Gastrocnemius medialis (tissue), 4 donors: ENCODE data around the gene GABBR1. TPM values are rescaled to one million over a fixed set of nuclear protein-coding genes. Genes with fewer than 3 reads are reported as not detected.

Source experiments
- ATAC-seq, 2 donors: fragments of 150-250 bp; one replicate each; pipeline ENCODE4 v1.9.1; 2016
- DNase-seq, 2 donors: peaks; one replicate each; pipeline ENCODE4 v3.0.0-alpha.2; 2019
- H3K27ac ChIP-seq, 4 donors: fragments of 200-600 bp; sonication (generic); 1 replicate in 1 of 4; 2 replicates in 3 of 4; pipeline ENCODE4 v1.5.1; 2016 to 2018; ENCODE audit warnings: mild to moderate bottlenecking in 2 of 4, moderate library complexity in 1 of 4
- H3K27me3 ChIP-seq, 3 donors: fragments of 200-600 bp; sonication (generic) in 2 of 3; 1 replicate in 1 of 3; 2 replicates in 2 of 3; pipeline versions ENCODE4 v1.5.1 to v1.6.0; 2016 to 2019; ENCODE audit warnings: mild to moderate bottlenecking in 1 of 3, moderate library complexity in 1 of 3
- H3K36me3 ChIP-seq, 2 donors: fragments of 200-600 bp; sonication (generic) in 1 of 2; one replicate each; pipeline ENCODE4 v1.5.1; 2017 to 2018
- H3K4me1 ChIP-seq, 2 donors: fragments of 200-600 bp; sonication (generic) in 1 of 2; one replicate each; pipeline ENCODE4 v1.5.1; 2016 to 2017; ENCODE audit warnings: mild to moderate bottlenecking in 2 of 2
- H3K4me3 ChIP-seq, 4 donors: fragments of 200-600 bp; sonication (generic) in 3 of 4; 1 replicate in 1 of 4; 2 replicates in 3 of 4; pipeline ENCODE4 v1.5.1; 2016 to 2019; ENCODE audit warnings: mild to moderate bottlenecking in 2 of 4
- H3K9me3 ChIP-seq, 3 donors: fragments of 200-600 bp; sonication (generic) in 2 of 3; 1 replicate in 1 of 3; 2 replicates in 2 of 3; pipeline ENCODE4 v1.5.1; 2016 to 2019
- POLR2A ChIP-seq, 2 donors: fragments of 450-650 bp; IDR thresholded peaks; one replicate each; pipeline ENCODE4 v1.6.1; 2017; ENCODE audit warnings: antibody characterized with exemption in 2 of 2, mild to moderate bottlenecking in 2 of 2, moderate library complexity in 2 of 2
- in situ Hi-C, 4 donors: fragments of 200-750 bp; cut with MboI; loops; one replicate each; pipeline versions ENCODE4 v1.15.0 to v1.8.0; 2017; ENCODE audit warnings: low sequenced_read_pairs in 4 of 4
- intact Hi-C: fragments of 100-400 bp; cut with DNase I; formaldehyde crosslinking; loops from one replicate; pipeline ENCODE4 v1.15.1; 2023; ENCODE audit warnings: low total_unique reads
- total RNA-seq, 4 donors: library from RNA; depleted of rRNA; stranded (reverse); fragments of >200 nt; gene quantifications; one replicate each; pipeline versions ENCODE4 v1.1.0 to v1.2.3, GENCODE V29; 2016
- TF ChIP-seq, protein P1 (sequence below), 5 experiments: fragments of 450-650 bp in 3 of 5; fragments of 200-600 bp in 2 of 5; sonication (generic) in 2 of 5; IDR thresholded peaks in 4 of 5; conservative IDR thresholded peaks in 1 of 5; 1 replicate in 4 of 5; 2 replicates in 1 of 5; pipeline ENCODE4 v1.5.1; 2016 to 2019; ENCODE audit warnings: antibody characterized with exemption in 5 of 5, mild to moderate bottlenecking in 3 of 5, moderate library complexity in 3 of 5

GABBR1 gene
- total RNA-seq, 4 donors from 2014 or later: 1.0 to 3.8 (median 3.1) TPM

DNA sequence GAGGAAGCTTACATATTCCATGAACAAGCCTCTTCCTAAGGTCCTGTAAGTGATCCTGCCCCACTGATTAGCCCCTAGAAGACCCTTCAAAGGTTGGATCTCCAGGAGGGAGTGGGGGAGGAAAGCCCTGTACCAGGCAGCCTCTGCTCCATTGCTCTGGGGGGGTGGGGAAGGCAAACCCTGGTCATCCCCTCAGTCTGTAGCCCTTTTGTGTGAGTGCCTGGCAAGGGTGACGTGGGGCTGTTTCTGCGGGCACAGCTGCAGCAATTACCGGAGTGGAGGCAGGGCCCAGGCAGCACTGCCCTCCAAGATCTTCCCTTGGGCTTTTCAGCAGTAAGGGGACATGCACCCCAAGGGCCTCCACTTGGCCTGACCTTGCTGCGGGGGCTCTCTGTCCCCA, 23.8 kb upstream of the GABBR1 start, which contains the start of gene MOG:
TSS of gene MOG (plus strand) at position 295 of the 400 bp plus-strand sequence. CDS start 118 bp downstream, outside the sequence.
- intact Hi-C loops: no loop called here
- ATAC-seq (no peak), DNase-seq (no peak)
- Histone ChIP-seq H3K9me3 (no peaks in the 10 kb centered on the region), H3K4me3 (no peak within 1 kb of the TSS), H3K27me3 (peaks cover 0 to 11% (median 1%) of the 10 kb centered on the region in 3 donors), H3K36me3 (no peaks in the 10 kb centered on the region), H3K4me1 (no peaks in the 10 kb centered on the region), H3K27ac (no peak within 1 kb of the TSS)
- in situ Hi-C loops: no loop called here
- no peak for TF ChIP-seq POLR2A (IDR thresholded peaks at IDR 0.05)
- TF ChIP-seq, protein P1, sequence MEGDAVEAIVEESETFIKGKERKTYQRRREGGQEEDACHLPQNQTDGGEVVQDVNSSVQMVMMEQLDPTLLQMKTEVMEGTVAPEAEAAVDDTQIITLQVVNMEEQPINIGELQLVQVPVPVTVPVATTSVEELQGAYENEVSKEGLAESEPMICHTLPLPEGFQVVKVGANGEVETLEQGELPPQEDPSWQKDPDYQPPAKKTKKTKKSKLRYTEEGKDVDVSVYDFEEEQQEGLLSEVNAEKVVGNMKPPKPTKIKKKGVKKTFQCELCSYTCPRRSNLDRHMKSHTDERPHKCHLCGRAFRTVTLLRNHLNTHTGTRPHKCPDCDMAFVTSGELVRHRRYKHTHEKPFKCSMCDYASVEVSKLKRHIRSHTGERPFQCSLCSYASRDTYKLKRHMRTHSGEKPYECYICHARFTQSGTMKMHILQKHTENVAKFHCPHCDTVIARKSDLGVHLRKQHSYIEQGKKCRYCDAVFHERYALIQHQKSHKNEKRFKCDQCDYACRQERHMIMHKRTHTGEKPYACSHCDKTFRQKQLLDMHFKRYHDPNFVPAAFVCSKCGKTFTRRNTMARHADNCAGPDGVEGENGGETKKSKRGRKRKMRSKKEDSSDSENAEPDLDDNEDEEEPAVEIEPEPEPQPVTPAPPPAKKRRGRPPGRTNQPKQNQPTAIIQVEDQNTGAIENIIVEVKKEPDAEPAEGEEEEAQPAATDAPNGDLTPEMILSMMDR (IDR thresholded peaks at IDR 0.05 in 4 of 5, conservative IDR thresholded peaks at IDR 0.05 in 1 of 5): no peak

DNA sequence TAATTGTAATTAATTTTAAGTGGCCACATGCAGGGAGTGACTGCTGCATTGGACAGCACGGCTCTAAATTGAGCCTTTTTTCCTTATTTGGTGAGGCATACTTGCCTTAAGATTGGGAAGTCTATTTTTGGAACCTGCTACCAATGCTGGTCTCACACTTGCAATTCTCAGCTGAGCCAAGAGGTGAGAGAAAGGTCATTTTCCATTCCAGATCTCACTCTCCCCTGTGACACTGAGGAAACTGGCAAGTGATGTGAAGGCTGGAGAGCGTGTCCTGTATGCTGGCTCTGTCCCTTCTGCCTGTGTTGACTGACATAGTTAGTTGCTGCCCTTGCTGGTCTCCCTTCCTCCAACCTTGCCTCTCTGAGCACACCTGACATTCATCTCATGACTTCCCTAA, 23.2 kb upstream of the GABBR1 start:
- intact Hi-C loops: no loop called here

DNA sequence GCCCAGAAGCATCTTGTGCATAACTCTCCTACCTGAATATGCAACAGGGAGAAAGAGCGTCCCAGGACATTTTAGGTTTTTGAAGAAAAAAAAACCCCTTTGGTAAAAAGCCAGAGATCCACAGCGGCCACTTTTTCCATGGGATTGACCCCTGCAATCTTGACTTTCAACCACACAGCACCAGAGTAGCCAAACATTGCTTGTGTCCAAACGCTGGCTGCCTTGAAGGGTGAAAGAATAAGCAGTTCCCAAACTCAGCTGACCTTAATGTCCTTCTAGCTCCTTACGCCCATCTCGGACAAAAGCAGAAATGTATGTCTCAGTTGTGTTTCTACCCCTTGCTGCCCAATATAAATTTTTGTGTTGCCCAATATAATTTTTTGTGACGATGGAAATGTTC, 22.7 kb upstream of the GABBR1 start:
- H3K4me1 ChIP-seq: no peaks in the 10 kb centered on the region
- TF ChIP-seq, protein P1 (IDR thresholded peaks at IDR 0.05 in 4 of 5, conservative IDR thresholded peaks at IDR 0.05 in 1 of 5): no peak
- TF ChIP-seq POLR2A (IDR thresholded peaks at IDR 0.05): no peak
- in situ Hi-C loops (no loop called here), intact Hi-C loops (no loop called here)
- H3K36me3 ChIP-seq: no peaks in the 10 kb centered on the region
- H3K27me3 ChIP-seq: no peaks in the 10 kb centered on the region
- H3K9me3 ChIP-seq: no peaks in the 10 kb centered on the region
- ATAC-seq (no peak), DNase-seq (no peak)
- H3K27ac ChIP-seq: no peak overlapping the region
- H3K4me3 ChIP-seq: no peak overlapping the region

More for the DNA sequence above, 23.2 kb upstream of the GABBR1 start:
- no peaks in the 10 kb centered on the region for H3K9me3 ChIP-seq
- peaks cover 0 to 5% (median 0%) of the 10 kb centered on the region in 3 donors for H3K27me3 ChIP-seq
- no peaks in the 10 kb centered on the region for H3K4me1 ChIP-seq
- no peaks in the 10 kb centered on the region for H3K36me3 ChIP-seq
- TF ChIP-seq, protein P1 (IDR thresholded peaks at IDR 0.05 in 4 of 5, conservative IDR thresholded peaks at IDR 0.05 in 1 of 5): no peak
- no peak for TF ChIP-seq POLR2A (IDR thresholded peaks at IDR 0.05)
- no peak overlapping the region for H3K4me3 ChIP-seq
- DNase-seq (no peak), ATAC-seq (no peak)
- in situ Hi-C loops: no loop called here
- H3K27ac ChIP-seq: no peak overlapping the region

DNA sequence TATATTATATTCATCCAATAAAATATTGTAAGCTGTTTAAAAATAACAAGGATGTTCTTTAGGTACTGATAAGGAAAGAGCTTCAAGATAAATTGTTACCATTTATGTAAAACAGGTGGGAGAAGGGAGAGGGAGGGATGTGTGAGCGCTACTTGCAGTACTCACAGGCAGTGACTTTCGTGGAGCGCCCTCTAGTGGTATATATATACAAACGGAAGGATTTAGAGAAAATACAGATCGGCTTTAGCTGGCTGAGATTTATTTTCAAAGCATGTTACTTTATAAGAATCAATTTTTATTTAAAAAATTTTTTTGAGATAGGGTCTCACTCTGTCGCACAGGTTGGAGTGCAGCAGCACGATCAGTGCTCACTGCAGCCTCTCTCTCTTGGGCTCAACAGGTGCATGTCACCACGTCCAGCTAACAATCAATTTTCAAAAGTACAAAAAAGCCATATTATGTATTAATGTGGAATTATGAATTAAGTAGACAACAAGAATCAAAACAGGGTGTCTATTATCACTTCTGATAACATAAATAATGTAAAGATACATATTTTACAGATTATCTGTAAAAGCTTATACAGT, 20.6 kb upstream of the GABBR1 start:
- intact Hi-C loops (no loop called here), in situ Hi-C loops (no loop called here)
- no peaks in the 10 kb centered on the region for H3K27me3 ChIP-seq
- H3K36me3 ChIP-seq: no peaks in the 10 kb centered on the region
- H3K9me3 ChIP-seq: no peaks in the 10 kb centered on the region
- H3K4me1 ChIP-seq: peaks cover 0 to 3% of the 10 kb centered on the region in 2 donors
- no peak for TF ChIP-seq POLR2A (IDR thresholded peaks at IDR 0.05)
- TF ChIP-seq, protein P1 (IDR thresholded peaks at IDR 0.05 in 4 of 5, conservative IDR thresholded peaks at IDR 0.05 in 1 of 5): peak; percentile 16 to 83 (median 50)
- no peak overlapping the region for H3K4me3 ChIP-seq
- DNase-seq: peak in 1 of 2 donors; percentile 17
- no peak overlapping the region for H3K27ac ChIP-seq
- ATAC-seq: no peak

DNA sequence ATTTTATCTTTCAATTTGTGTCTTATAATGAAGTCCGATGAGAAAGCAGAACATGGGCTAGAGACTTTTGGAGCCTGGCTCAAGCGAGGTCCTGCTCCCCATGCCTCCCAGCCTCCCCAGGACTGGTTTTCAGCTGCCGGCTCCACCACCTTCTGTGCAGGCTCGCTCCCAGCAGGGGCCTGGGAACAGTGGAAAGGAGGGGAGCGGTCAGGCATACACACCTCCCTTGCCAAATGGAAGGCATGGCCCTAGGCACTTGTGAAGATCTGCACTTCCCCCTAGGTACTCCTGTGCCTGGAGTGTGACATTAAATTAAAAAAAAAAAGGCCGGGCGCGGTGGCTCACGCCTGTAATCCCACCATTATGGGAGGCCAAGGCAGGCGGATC, 19.2 kb upstream of the GABBR1 start:
- ATAC-seq (no peak), DNase-seq (no peak)
- Histone ChIP-seq H3K4me1 (peaks cover 0 to 3% of the 10 kb centered on the region in 2 donors), H3K27ac (no peak overlapping the region), H3K9me3 (no peaks in the 10 kb centered on the region), H3K27me3 (no peaks in the 10 kb centered on the region), H3K4me3 (no peak overlapping the region), H3K36me3 (no peaks in the 10 kb centered on the region)
- intact Hi-C loops: no loop called here
- TF ChIP-seq, protein P1 (IDR thresholded peaks at IDR 0.05 in 4 of 5, conservative IDR thresholded peaks at IDR 0.05 in 1 of 5): no peak
- no peak for TF ChIP-seq POLR2A (IDR thresholded peaks at IDR 0.05)
- in situ Hi-C loops: no loop called here
